NCI-H524 (cell line): ENCODE measurements around the gene ATXN1.
A peak's percentile ranks its signal among the peaks of the same experiment; 100 is the strongest.

Source experiments
- DNase-seq, 2 experiments: peaks; one replicate each; lab custom pipeline; 2025; lab: John Stamatoyannopoulos, UW

The ATXN1 gene

DNA sequence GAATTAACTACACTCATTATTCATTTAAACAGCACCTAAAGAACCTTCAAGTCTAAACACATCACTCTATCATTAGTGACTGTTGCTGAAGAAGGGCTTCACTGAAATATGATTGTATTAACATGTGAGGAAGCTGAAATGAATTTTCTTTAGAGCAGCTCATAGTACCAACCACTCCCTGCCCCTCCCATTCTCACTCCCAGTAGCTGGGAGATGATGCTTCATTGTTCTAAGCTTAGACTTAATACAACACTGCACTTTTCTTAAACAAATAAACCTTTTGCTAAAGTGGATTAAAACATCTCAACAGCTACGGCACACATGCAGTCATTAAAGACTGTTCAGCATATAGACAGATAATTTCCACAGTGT lies 63.1 kb downstream of the ATXN1 start:
- DNase-seq: peak in 1 of 2 experiments; percentile 14

DNA sequence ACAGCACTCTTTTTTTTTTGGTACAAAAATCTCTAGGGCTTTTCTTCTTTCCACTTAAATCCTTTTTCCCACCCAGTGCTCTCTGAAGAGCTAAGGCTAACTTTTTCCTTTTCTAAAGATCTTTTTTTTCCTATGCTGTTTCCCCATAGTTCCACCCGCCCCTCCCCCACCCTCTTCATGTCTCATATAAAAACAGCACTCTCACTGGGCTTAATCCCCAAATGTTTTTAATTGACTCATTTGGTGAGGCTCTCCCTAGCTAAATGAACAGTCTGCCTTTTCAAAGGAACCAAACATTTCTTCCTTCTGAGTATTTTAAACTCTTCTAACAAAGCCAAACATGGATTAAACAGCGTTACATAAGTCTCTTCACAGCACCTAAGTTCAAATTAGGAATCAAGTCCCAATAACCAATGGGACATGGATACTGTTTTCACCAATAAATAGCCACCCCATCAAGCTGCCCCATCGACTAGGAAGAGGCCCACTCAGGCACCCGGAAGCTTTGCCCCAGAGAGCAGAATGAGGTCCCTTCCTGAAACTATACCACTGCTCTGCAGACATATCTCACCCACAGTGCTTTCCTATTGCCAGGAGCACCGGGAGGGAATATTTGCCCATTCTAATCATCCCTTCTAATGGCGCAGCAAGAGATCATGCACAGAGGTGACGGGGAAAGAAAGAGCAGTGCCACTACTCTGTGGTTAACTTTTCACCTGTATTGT lies 63.7 kb downstream of the ATXN1 start:
- peak; percentile 11 to 50 for DNase-seq

DNA sequence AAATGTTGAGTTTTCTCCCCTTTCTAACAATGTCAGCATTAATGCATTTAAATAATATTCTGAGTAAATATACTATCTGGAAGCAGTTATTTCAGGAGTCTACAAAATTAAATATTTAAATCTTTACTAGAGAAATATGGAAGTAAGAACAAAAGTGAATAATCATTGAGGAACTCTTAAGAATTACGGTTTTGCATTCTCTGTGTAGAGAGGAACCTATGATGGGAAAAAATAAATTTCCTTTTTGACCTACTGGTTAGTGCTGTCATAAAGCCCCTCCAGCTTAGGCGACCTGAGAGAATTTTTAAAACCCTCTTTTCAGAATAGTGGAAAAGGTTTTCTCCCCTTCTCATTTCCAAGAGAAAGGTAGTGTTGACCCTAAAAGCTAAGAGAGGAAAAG lies 64.8 kb downstream of the ATXN1 start:
- DNase-seq: no peak

DNA sequence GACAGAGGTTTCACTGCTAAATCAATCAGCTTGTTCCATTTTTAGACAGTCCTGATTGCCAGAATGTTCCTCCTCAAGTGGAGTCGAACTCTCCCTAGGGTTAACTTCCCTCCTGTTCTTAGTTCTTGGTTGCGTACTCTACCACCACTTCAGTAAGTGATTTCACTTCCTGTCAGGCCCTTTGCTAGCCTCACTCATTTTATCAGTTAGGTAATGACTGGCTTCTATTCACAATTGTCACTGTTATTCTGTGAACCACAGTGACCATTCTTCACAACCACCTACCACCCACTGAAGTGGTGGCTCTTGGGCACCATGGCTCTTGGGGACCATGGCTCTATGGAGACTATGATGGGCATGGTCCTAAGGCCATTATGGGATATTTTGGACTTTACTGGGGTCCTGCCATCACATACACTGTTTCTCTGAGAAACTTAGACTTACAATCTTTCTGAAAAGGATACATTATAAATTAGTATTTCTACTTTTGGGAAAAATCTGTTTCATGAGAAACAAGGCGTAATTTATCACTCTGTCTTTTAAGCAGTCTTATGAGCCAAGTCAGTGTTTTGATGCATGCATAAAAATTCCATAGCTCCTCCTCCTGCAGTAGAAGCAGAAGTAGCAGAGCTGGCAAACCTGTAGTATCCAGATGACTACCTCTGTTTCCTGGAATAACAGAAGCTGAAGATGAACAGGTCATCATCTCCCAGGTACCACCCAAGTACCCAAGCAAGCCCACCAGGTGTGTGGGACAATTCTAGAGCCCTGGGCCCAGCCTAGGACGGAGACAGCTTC lies 66.3 kb downstream of the ATXN1 start:
- no peak for DNase-seq

DNA sequence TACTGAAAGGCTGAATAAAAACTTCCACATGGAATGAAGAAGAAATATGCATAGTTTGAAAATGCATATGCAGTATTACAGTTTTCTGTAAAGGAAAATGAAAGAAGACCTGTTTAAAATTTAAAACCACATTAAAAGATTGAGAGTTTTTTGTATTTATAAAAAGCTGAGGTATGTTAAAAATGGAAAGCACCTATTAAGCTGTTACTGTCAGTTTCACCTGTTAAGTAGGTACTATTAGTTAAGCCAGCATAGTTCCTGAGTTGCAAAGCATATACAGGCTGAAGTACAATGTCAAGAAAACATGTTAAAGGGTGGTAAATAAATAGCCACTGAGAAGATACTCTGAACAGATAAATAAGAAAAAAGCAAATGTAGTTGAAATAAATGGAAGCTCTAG lies 69.9 kb downstream of the ATXN1 start:
- DNase-seq: no peak

DNA sequence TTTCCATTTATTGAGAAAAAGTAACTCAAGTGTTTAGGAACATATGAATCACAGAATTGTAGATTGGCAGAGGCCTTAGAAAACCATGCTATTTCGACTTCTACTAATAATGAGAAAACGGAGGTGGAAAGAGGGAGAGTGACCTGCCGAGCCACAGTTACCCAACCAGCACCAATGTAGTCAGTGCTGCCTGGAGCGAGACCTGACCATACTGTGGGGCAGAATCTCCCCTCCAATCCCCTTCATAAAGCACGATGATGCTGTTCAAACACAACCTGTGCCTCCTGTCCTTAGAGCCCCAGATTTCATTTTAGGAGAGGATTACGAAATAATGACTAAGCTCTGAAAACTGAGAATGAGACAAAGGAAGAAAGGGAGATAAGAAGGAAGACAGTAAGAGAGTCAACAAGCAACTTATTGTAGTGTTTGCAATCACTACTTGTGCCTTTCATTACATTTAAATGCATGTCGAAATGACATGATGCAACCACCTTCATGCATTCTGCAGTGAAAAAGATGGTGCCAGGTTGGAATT lies 70.6 kb downstream of the ATXN1 start:
- no peak for DNase-seq

DNA sequence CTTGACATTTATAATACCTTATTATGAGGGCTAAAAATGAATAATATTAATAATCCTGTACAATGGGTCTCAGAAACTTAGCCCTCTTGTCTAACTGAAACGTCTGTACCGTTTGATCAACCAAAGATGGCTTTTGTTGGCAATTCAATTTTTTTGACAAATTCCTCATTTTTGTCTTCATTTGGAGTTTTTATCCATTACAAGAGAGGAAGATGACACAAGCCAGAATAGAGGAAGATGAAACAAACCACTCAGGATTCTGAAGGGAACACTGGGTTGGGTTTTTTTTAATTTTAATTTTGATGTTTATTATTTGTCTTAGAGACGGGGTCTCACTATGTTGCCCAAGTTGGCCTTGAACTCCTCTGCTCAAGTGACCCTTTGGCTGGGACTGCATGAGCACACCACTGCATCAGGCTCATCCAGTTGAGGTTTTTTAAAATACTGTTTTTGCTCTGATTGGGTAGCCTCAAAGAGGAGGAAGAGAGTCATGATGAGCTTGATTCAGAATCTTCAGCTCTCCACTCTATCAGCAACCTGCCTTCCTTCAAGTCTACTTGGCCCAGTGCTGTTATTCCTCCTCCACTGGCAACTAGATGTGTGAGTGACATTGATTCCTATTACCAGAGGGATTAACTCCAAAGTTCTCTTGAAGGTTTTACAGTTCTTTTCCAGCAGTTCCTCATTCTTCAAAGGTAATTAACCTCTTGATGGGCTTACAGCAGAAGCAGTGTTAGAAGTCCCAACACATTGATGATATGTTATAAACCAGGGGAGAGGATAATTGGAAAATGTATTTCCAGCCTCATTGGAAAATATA lies 71.3 kb downstream of the ATXN1 start:
- DNase-seq: no peak

DNA sequence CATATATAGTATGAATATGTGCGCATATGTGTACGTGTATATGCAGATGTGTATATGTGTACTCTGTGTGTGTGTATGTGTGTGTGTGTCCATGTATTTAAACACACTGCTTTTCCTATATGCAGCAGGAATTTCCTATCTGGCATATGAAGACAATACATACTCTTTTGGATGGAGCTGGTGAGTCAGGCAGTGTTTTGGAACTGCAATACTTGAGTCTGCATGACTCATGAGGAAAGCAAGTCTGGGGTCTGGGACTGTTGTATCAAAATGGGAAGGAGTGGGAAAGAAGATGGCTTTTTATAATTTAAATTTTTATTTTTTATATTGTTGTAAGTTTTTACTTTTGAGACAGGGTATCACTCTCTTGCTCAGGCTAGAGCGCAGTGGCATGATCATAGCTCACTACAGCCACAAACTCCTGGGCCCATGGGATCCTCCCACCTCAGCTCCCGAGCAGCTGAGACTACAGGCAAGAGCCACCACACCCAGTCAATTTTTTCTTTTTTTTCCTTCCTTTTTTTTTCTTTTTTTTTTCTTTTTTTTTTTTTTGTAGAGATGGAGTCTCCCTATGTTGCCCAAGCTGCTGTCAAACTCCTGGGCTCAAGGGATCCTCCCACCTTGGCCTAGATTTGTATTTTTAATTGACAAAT lies 72.2 kb downstream of the ATXN1 start:
- DNase-seq: no peak

DNA sequence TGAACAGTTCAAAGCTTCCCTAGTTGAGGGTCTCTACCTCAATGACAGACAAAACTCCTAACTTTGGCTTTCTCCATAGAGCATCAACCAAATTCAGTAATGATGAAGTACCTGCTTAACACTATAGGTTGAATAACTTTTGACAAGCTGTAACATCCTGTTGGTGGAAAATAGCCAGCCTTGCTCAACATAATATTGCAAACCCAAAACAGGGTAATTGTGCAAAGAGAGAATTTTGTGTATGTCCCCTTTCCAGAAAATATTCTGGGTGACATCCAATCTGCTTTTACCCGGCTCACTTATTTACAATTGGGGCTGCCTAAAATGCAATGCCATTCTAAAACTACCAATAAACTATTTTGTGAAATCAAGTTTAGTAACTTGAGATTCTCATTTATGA lies 72.8 kb downstream of the ATXN1 start:
- no peak for DNase-seq

DNA sequence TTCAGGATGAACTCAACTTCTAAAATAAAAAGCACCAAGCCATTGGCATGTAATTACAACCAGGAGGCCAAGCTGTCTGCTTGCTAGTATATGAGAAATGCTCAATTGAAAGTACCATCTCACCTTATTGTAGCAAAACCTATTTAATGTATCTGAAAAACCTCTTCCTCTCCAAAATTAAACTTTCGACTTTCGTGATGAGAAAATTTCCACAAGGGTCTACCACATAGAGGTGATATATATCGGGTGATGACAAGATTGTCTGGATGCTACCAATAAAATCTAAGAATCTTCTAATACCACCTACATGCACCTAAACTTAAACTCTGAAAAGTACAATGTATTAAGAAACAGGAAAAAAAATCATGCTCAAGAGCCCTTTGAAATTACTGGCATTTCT lies 74.2 kb downstream of the ATXN1 start:
- DNase-seq: peak in 1 of 2 experiments; percentile 58

DNA sequence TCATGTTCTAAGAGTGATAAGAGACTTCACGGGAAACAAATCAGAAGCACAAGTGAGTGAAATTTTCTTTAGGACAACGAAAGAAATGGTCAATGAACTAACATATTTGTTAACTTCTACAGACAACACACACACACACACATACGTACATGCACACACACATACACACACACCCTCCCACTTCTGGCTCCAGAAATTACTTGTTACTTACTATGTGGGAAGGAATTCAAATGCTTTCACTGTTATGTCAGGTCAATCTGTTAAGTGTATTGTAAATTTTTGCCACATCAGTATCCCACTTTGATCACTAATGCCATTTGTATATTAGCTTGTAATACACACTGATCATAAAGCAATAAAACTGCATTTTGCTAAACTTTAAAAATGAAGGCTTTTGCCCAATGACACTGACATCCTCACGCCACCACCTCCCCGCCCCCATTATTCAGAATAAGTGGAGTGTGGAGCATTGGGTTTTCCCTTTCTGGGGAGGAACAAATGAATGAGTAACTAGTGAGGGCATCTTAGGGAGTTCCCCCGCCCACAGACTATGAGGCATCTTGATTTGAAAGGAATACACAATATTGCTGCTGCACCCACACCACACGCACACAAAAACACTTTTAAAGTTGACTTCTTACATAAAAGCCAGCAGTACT lies 76.2 kb downstream of the ATXN1 start:
- DNase-seq: no peak

DNA sequence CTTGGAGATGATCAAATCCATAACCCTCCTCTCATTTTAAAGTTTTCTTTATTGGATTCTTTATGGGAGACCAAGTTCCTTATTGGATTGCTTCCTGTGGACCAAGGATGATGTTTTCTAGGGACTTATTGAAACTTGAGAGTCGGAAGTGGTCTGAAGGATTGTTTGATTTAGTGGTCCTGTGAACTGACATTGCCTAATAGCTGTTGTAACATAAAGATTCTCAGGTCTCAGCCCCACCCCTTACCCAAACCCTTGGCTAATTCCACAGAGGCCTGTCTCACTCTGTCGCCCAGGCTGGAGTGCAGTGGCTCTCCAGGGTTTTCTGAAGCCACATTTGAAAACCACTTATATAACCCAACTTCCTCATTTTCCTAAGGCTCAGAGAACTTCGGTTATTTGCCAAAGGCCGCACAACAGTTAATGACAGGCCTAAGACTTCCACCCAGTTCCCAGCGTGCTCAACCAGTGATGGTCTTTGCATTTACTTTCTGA lies 77.0 kb downstream of the ATXN1 start:
- DNase-seq: no peak

DNA sequence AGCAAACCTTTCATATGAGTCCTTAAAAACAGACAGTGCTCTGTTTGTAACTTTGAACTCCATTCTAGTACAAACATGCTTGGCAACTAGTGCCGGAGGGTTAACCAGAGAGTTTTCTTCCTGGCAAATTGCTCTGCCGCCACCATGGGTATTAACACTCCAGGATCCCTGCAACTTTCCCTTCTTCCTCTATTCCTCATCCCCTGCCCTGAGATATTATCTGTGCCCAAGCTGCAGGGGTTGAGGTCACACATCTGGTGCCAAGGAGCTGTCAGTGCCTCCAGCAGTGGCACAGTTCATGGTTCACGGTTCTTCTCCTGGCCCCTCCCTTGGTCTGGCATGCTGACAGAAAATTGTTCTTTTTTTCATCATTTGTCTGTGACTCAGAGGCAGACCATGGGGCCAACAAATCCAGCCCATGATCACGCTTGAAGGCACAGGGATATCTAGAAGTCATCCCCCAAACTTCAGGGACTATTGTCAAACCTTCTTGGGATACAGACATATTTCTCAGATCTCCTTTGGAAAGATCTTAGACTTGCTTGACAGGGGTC lies 77.5 kb downstream of the ATXN1 start:
- DNase-seq: no peak

DNA sequence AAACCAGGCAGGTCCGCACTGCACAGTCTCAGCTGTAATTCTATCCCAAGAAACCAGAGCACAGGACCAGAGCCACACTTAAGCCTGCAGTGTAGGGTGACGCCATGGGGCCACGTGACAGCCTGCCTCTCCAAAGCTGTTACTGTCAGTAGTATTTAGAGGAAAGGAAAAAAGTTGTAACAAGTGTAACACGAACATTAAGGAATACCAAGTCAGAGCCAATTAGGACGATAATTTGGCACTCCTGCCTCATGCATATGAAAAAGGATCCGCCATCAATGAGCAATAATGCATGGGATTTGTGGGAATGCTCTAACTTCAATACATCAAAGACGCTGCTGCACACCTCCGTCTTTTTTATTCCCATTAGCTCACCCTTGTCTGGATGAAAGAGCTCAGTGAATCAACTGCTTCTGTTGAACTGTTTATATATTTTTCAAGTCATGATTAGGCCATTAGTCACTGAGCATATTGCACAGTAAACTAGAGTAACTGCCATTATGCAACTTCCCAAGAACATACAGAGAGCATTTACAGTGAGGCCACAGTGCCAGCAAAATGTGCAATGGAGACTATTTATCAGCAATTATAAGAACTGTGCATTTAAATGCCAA lies 79.9 kb downstream of the ATXN1 start:
- DNase-seq: peak in 1 of 2 experiments; percentile 13

DNA sequence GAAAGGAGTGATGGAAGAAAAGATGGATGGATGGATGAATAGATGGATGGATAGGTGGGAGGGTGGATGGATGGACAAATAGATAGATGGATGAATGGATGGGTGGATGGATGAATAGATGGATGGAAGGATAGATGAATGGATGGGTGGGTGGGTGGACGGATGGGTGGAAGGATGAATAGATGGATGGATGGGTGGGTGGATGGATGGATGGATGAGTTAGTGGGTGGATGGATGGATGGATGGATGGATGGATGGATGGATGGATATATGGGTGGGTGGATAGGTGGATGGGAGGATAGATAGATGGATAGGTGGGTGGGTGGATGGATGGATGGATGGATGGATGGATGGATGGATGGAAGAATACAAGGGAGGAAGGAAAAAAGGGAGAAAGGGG lies 82.2 kb downstream of the ATXN1 start:
- no peak for DNase-seq

DNA sequence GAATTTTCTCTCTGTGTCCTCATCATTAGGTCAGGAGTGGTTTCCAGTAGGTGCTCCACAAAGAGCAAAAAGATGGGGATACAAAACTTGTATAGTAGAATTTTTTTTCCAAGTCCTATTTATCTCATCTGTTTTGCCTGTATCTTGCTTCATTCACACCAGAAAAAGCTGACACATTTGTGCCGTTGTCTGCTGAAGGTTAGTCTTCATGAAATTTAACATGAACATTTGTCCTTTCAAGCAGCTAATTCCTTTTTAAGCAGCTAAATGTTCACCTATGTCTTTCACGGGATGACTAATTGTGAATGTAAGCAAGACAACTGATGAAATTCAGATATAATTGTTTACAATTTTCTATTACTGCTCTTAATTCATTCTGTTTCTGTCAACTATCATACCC lies 83.8 kb downstream of the ATXN1 start:
- no peak for DNase-seq

DNA sequence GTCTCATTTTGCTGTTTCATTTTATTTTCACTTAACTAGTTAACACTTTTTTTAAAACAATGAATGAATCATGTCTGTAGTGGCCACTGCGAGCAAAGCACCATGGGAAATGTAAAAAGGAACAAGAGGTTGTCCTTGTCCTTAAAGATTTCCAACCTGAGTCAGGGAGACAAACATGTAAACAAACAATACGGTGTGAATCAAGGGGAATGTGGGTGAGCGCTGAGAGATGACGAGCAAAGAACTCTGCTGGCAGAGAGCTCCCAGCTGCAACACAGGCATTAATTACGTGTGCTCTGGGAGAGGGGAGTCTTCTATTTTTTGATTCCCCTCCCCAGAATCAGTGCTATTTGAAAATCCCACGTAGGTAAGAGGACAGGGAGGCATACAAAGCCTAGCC lies 84.3 kb downstream of the ATXN1 start:
- DNase-seq: no peak

DNA sequence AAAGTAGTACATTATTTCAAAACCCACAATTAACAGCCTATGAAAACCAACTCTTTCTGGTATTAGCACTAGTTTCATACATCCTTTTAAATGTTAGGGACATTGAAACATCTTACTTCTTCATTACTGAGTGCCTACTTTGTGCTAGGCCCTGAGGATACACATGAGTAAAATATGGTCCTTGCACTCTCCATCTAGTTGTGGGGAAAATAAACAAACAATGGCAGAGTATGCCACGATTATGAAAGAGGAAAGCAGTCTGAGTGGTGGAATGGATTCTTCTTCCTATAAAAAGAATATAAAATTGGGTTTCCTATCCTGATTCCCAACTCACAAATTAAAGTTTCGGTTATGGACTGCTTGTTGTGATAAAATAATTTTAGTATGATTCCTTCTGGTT lies 84.9 kb downstream of the ATXN1 start:
- DNase-seq: no peak

DNA sequence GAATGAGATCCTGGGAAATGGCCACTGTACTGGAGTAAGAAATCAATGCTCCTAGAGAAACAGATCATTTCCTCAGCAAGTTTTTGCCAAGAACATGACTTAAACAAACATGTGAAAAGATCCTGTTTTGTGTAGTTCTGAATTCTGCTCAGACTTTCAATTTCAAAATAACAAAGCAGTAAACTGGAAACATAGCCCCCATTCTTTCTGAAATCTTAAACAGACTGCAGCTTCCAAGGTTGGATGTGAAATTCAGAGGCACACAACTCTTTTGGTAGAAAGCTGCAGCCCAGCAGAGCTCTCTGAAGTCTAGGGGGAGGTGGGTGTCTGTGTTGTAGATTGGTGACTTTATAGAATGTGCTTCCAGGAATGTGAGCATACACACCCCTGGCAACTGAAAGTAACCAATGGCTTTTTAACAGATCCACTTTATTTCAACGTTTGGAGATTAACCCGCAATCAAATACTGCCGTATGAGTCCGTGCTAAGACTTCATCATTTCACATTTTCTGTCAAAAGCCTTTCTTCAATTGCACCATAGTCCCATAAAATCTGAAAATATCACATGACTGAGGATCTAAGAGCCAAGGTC lies 86.4 kb downstream of the ATXN1 start:
- DNase-seq: no peak
